Measurements from ENCODE around the gene ALDH1L2. TPM values are rescaled to one million over a fixed set of nuclear protein-coding genes. Genes with fewer than 3 reads are reported as not detected.
A peak's percentile ranks its signal among the peaks of the same experiment; 100 is the strongest.

ALDH1L2 gene
- 68.9 TPM for total RNA-seq

GRCh38 chr12:105084251-105085250, at the start of gene ALDH1L2:
ALDH1L2 (minus strand) TSS chr12:105084458; CDS start chr12:105084436, 22 bp downstream.
- intact Hi-C loops (cut with DNase I): loop anchor here (1.0 kb wide), 1 partner anchor 24 kb away; no protein-coding TSS in a partner anchor
- peak within 1 kb of the TSS; percentile 61 to 78 for H3K4me3 ChIP-seq
- peak; percentile 45 to 91 for DNase-seq (ENCODE audit: low spot score in 2 of 2)
- H3K36me3 ChIP-seq: no peaks in the 10 kb centered on the region
- peaks cover 0 to 5% of the 10 kb centered on the region in 2 donors for H3K4me1 ChIP-seq
- H3K27ac ChIP-seq: peak within 1 kb of the TSS; percentile 54 to 70
- no peak for TF ChIP-seq CTCF (IDR thresholded peaks at IDR 0.05)
- H3K9me3 ChIP-seq: no peaks in the 10 kb centered on the region
- no peaks in the 10 kb centered on the region for H3K27me3 ChIP-seq

- Histone ChIP-seq H3K4me1 (no peaks in the 10 kb centered on the region), H3K4me3 (no peak overlapping the region), H3K36me3 (peaks cover 73 to 97% of the 10 kb centered on the region in 2 donors), H3K9me3 (no peaks in the 10 kb centered on the region), H3K27me3 (no peaks in the 10 kb centered on the region), H3K27ac (no peak overlapping the region)
- TF ChIP-seq CTCF (IDR thresholded peaks at IDR 0.05): no peak
- intact Hi-C loops (cut with DNase I): no loop called here
- no peak for DNase-seq (ENCODE audit: low spot score in 2 of 2)
Observed at GRCh38 chr12:105120551-105120950, 36.3 kb upstream of the ALDH1L2 start.

GRCh38 chr12:105116969-105117368, 32.7 kb upstream of the ALDH1L2 start:
- no peaks in the 10 kb centered on the region for H3K4me1 ChIP-seq
- H3K4me3 ChIP-seq: no peak overlapping the region
- TF ChIP-seq CTCF (IDR thresholded peaks at IDR 0.05): no peak
- no peaks in the 10 kb centered on the region for H3K27me3 ChIP-seq
- DNase-seq (ENCODE audit: low spot score in 2 of 2): no peak
- intact Hi-C loops (cut with DNase I): no loop called here
- H3K27ac ChIP-seq: no peak overlapping the region
- H3K9me3 ChIP-seq: no peaks in the 10 kb centered on the region
- peaks cover 57 to 76% of the 10 kb centered on the region in 2 donors for H3K36me3 ChIP-seq

- intact Hi-C loops (cut with DNase I): no loop called here
- H3K36me3 ChIP-seq: peaks cover 25 to 39% of the 10 kb centered on the region in 2 donors
Observed at GRCh38 chr12:105113094-105113493, 28.8 kb upstream of the ALDH1L2 start.

GRCh38 chr12:105110851-105111250, 26.6 kb upstream of the ALDH1L2 start:
- no peak for TF ChIP-seq CTCF (IDR thresholded peaks at IDR 0.05)
- Histone ChIP-seq H3K27me3 (no peaks in the 10 kb centered on the region), H3K27ac (no peak overlapping the region), H3K36me3 (peaks cover 12 to 18% of the 10 kb centered on the region in 2 donors), H3K4me1 (peaks cover 6 to 11% of the 10 kb centered on the region in 2 donors), H3K4me3 (peak overlapping the region in 1 of 2 donors; percentile 94), H3K9me3 (no peaks in the 10 kb centered on the region)
- intact Hi-C loops (cut with DNase I): no loop called here
- no peak for DNase-seq (ENCODE audit: low spot score in 2 of 2)

More at GRCh38 chr12:105113094-105113493, 28.8 kb upstream of the ALDH1L2 start:
- Histone ChIP-seq H3K27me3 (no peaks in the 10 kb centered on the region), H3K4me3 (no peak overlapping the region), H3K27ac (no peak overlapping the region), H3K4me1 (peaks cover 6 to 11% of the 10 kb centered on the region in 2 donors), H3K9me3 (no peaks in the 10 kb centered on the region)
- DNase-seq (ENCODE audit: low spot score in 2 of 2): no peak
- no peak for TF ChIP-seq CTCF (IDR thresholded peaks at IDR 0.05)
